ENCODE data around the gene LIM2. TPM values are rescaled to one million over a fixed set of nuclear protein-coding genes. Genes with fewer than 3 reads are reported as not detected.

Gene LIM2
- total RNA-seq, 1 experiment from 2014 or later: not detected

GRCh38 chr19:51337861-51338562, 49.8 kb downstream of the LIM2 start:
- TF ChIP-seq, protein P1, sequence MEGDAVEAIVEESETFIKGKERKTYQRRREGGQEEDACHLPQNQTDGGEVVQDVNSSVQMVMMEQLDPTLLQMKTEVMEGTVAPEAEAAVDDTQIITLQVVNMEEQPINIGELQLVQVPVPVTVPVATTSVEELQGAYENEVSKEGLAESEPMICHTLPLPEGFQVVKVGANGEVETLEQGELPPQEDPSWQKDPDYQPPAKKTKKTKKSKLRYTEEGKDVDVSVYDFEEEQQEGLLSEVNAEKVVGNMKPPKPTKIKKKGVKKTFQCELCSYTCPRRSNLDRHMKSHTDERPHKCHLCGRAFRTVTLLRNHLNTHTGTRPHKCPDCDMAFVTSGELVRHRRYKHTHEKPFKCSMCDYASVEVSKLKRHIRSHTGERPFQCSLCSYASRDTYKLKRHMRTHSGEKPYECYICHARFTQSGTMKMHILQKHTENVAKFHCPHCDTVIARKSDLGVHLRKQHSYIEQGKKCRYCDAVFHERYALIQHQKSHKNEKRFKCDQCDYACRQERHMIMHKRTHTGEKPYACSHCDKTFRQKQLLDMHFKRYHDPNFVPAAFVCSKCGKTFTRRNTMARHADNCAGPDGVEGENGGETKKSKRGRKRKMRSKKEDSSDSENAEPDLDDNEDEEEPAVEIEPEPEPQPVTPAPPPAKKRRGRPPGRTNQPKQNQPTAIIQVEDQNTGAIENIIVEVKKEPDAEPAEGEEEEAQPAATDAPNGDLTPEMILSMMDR (IDR thresholded peaks at IDR 0.05; ENCODE audit: unreplicated experiment): no peak
- BruUV-seq (replicated peaks): no TSS peak
- intact Hi-C loops (cut with micrococcal nuclease; ENCODE audit: unreplicated experiment): loop anchor here (2.0 to 5.0 kb wide), 2 partner anchors 29 to 324 kb away; partner anchors contain the start of gene ETFB
- no peaks in the 10 kb centered on the region for H3K27me3 Mint-ChIP-seq (ENCODE audit: unreplicated experiment)
- H3K9me3 Mint-ChIP-seq (ENCODE audit: low read depth, unreplicated experiment): no peaks in the 10 kb centered on the region
- no peak overlapping the region for H3K27ac Mint-ChIP-seq (ENCODE audit: unreplicated experiment)
- CTCF ChIA-PET: no interaction called here
- H3K36me3 Mint-ChIP-seq (ENCODE audit: insufficient read depth, unreplicated experiment): peaks cover 27% of the 10 kb centered on the region
- H3K4me1 Mint-ChIP-seq (ENCODE audit: low read depth, unreplicated experiment): peaks cover 30% of the 10 kb centered on the region
- DNase-seq: no peak
- peak overlapping the region; percentile 72 for H3K4me3 Mint-ChIP-seq (ENCODE audit: low read depth, unreplicated experiment)

DNA sequence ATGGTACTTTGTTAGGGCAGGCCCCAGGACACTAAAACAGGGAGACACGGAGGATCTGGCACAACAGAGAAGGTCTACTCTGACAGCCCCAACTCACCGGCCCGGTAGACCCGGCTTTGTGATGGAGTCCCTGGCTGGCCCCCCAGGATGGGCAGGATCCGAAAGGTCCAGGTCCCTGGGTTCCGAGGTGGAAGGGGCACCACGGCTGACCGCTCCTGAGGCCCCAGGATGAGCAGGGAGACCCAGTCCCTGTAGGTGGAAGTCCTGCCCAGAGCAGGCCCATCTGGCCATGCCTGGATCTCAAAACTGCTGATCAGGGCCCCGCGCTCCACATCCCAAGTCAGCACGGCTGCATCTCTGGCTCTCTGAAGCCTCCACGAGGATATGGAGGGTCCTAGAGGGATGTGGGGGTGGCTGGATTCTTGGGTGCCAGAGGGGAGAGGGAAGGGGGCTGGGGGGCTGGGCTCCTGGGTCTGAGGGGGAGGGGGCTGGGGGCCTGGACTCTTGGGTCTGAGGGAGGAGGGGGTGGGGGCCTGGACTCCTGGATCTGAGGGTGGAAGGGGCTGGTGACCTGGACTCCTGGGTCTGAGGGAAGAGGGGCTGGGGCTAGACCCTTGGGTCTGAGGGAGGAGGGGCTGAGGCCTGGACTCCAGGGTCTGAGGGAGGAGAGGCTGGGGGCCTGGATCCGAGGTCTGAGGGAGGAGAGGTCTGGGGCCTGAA, 50.5 kb downstream of the LIM2 start:
- Mint-ChIP-seq H3K27ac (ENCODE audit: unreplicated experiment) (no peak overlapping the region), H3K9me3 (ENCODE audit: low read depth, unreplicated experiment) (no peaks in the 10 kb centered on the region), H3K36me3 (ENCODE audit: insufficient read depth, unreplicated experiment) (peaks cover 20% of the 10 kb centered on the region), H3K27me3 (ENCODE audit: unreplicated experiment) (no peaks in the 10 kb centered on the region), H3K4me3 (ENCODE audit: low read depth, unreplicated experiment) (no peak overlapping the region), H3K4me1 (ENCODE audit: low read depth, unreplicated experiment) (peaks cover 23% of the 10 kb centered on the region)
- DNase-seq: no peak
- intact Hi-C loops (cut with micrococcal nuclease; ENCODE audit: unreplicated experiment): loop anchor here (5.0 kb wide), 1 partner anchor 325 kb away; no protein-coding TSS in a partner anchor
- BruUV-seq (replicated peaks): no TSS peak
- CTCF ChIA-PET: no interaction called here
- TF ChIP-seq, protein P1 (IDR thresholded peaks at IDR 0.05; ENCODE audit: unreplicated experiment): no peak

- peaks cover 6% of the 10 kb centered on the region for H3K9me3 Mint-ChIP-seq (ENCODE audit: low read depth, unreplicated experiment)
- intact Hi-C loops (cut with micrococcal nuclease; ENCODE audit: unreplicated experiment): no loop called here
- CTCF ChIA-PET: no interaction called here
- DNase-seq: no peak
- BruUV-seq (replicated peaks): no TSS peak
- no peak overlapping the region for H3K4me3 Mint-ChIP-seq (ENCODE audit: low read depth, unreplicated experiment)
- no peaks in the 10 kb centered on the region for H3K4me1 Mint-ChIP-seq (ENCODE audit: low read depth, unreplicated experiment)
- TF ChIP-seq, protein P1 (IDR thresholded peaks at IDR 0.05; ENCODE audit: unreplicated experiment): no peak
- no peaks in the 10 kb centered on the region for H3K27me3 Mint-ChIP-seq (ENCODE audit: unreplicated experiment)
- H3K27ac Mint-ChIP-seq (ENCODE audit: unreplicated experiment): no peak overlapping the region
- peaks cover 5% of the 10 kb centered on the region for H3K36me3 Mint-ChIP-seq (ENCODE audit: insufficient read depth, unreplicated experiment)
These were observed 53.8 kb downstream of the LIM2 start for GRCh38 chr19:51333836-51334460.

DNA sequence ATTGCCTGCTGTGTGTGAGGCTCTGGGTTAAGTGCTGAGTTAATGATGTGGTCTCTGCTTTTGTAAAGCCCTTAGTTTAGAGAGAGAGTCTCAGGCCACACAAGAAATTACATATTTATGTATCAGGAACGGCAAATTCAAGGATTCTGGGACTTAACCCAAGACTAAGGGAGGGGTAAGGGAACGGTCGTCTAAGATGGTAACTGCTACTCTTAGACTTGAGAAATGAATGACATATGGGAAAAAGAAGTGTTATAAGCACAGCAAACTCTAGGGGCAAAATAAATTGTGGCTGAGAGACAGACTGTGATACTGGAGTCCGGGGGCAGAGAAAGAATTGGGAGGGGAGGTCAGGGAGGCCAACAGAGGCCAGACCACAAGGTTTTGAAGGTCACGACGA, 56.1 kb downstream of the LIM2 start:
- Mint-ChIP-seq H3K9me3 (ENCODE audit: low read depth, unreplicated experiment) (peaks cover 6% of the 10 kb centered on the region), H3K27ac (ENCODE audit: unreplicated experiment) (no peak overlapping the region), H3K36me3 (ENCODE audit: insufficient read depth, unreplicated experiment) (peaks cover 4% of the 10 kb centered on the region), H3K4me1 (ENCODE audit: low read depth, unreplicated experiment) (peaks cover 8% of the 10 kb centered on the region), H3K4me3 (ENCODE audit: low read depth, unreplicated experiment) (no peak overlapping the region), H3K27me3 (ENCODE audit: unreplicated experiment) (peaks cover 18% of the 10 kb centered on the region)
- intact Hi-C loops (cut with micrococcal nuclease; ENCODE audit: unreplicated experiment): no loop called here
- BruUV-seq (replicated peaks): no TSS peak
- CTCF ChIA-PET: no interaction called here
- TF ChIP-seq, protein P1 (IDR thresholded peaks at IDR 0.05; ENCODE audit: unreplicated experiment): no peak
- no peak for DNase-seq

All from Calu3 (cell line).